ENCODE measurements around the gene CCR9.

DNA sequence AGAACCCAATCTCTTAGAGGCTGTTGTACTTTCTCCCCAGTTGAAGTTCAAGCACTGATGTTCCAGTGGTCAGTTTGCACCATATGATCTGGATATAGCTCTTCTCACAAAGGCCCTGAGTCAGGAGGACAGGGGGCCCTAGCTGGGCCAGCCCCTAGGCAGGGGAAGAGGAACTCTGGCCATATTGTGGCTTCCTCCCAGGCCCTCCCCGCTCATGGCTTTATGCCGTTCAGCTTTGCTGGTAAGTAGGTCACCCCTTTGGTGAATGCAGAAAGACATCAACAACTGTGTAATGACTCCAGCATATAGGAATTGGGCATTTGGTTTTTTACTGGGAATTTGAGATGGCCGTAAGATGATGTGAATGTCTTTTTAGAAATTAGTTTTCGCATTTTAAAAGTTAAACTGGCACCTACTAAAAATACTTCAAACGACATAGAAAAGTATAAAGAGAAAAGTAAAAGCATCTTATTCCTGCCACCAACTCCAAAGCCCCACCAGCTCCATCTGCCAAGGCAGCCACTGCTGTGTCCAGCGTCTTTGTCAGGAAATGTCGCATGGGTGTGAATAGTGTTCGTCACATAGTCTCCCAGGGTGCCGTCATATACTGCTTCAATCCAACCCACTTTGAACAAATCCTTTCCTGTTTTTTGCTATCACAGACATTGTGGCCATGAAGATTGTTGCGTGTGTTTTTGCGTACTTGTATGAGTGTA, 25.3 kb downstream of the CCR9 start:
- TF ChIP-seq POLR2A (IDR thresholded peaks at IDR 0.05) (no peak), CTCF (IDR thresholded peaks at IDR 0.05) (no peak)
